ENCODE measurements around the gene ATP8A2. TPM values are rescaled to one million over a fixed set of nuclear protein-coding genes. Genes with fewer than 3 reads are reported as not detected.

ATP8A2 gene
- total and polyA plus RNA-seq, 10 of the 15 experiments (the other 5 are each of a cell fraction or from before 2014, with no cell fraction given): 0.01 to 0.04 (median 0.04) TPM; not detected in 7

- ATAC-seq (no peak), DNase-seq (ENCODE audit: low read depth, low spot score) (no peak), FAIRE-seq (no peak)
- TF ChIP-seq LARP7 (IDR thresholded peaks at IDR 0.05): no peak
- TF ChIP-seq SUZ12 (IDR thresholded peaks at IDR 0.05; ENCODE audit: unreplicated experiment): no peak
- TF ChIP-seq MYB (IDR thresholded peaks at IDR 0.05; ENCODE audit: borderline replicate concordance, low read depth, low read length): no peak
- no peak for TF ChIP-seq ZBTB4 (CRISPR knock-in tag; IDR thresholded peaks at IDR 0.05)
- TF ChIP-seq IRF4 (IDR thresholded peaks at IDR 0.05; ENCODE audit: low read depth, low read length): no peak
- TF ChIP-seq STAT3 (IDR thresholded peaks at IDR 0.05; ENCODE audit: low read depth, low read length): no peak
- no peak for TF ChIP-seq CBX3 (IDR thresholded peaks at IDR 0.05; ENCODE audit: borderline replicate concordance, low read depth)
- TF ChIP-seq SREBF1 (IDR thresholded peaks at IDR 0.05; ENCODE audit: low read length): no peak
- no peak for TF ChIP-seq POU2F2 (IDR thresholded peaks at IDR 0.05; ENCODE audit: borderline replicate concordance, low read depth, low read length)
- no peak for TF ChIP-seq TBL1XR1 (IDR thresholded peaks at IDR 0.05; ENCODE audit: low read depth, low read length)
- TF ChIP-seq RB1 (IDR thresholded peaks at IDR 0.05; ENCODE audit: borderline replicate concordance): no peak
- no peak for TF ChIP-seq SMAD1 (IDR thresholded peaks at IDR 0.05; ENCODE audit: low read depth, partially characterized antibody)
- no peak for TF ChIP-seq MXI1 (IDR thresholded peaks at IDR 0.05; ENCODE audit: low read depth, low read length)
- no peak for TF ChIP-seq SIN3A (IDR thresholded peaks at IDR 0.05; ENCODE audit: low read depth, low read length)
- TF ChIP-seq ZNF24 (IDR thresholded peaks at IDR 0.05): no peak
- H3K27me3 ChIP-seq (replicated peaks in 1 of 2; ENCODE audit: control insufficient read depth in 2 of 2, insufficient read depth in 2 of 2, low read length in 1 of 2): no peaks in the 10 kb centered on the region
- ChIA-PET CTCF (no interaction called here), RAD21 (ENCODE audit: unreplicated experiment) (no interaction called here), POLR2A (no interaction called here), SMC1A (ENCODE audit: uncharacterized antibody, unreplicated experiment) (no interaction called here)
- WGBS (ENCODE audit: insufficient coverage, insufficient replicate concordance, low lambda C conversion rate, missing lambda C conversion rate): 13% methylated on average over 5 of the region's 5 CpGs
- H3K27ac ChIP-seq (ENCODE audit: control insufficient read depth, insufficient read depth): no peak overlapping the region
- H3K36me3 ChIP-seq (ENCODE audit: control insufficient read depth in 2 of 2, insufficient read depth in 2 of 2, low read length in 1 of 2): no peaks in the 10 kb centered on the region
- H3K4me2 ChIP-seq (ENCODE audit: control insufficient read depth, insufficient read depth): no peak overlapping the region
- in situ Hi-C loops (cut with MboI): no loop called here
- H3K9me3 ChIP-seq (replicated peaks; ENCODE audit: control insufficient read depth, insufficient read depth, low read length): no peaks in the 10 kb centered on the region
- H3K79me2 ChIP-seq (ENCODE audit: control insufficient read depth, insufficient read depth, low read length): no peaks in the 10 kb centered on the region
- no TSS peak for BruUV-seq (replicated peaks)
- no peak overlapping the region for H2AFZ ChIP-seq (ENCODE audit: control insufficient read depth, low read depth, low read length)
- H3K9ac ChIP-seq (ENCODE audit: control insufficient read depth, insufficient read depth, low read length): no peak overlapping the region
- no peaks in the 10 kb centered on the region for H4K20me1 ChIP-seq (ENCODE audit: control insufficient read depth, insufficient read depth)
- H3K4me1 ChIP-seq (ENCODE audit: control insufficient read depth, insufficient read depth, low read length): no peaks in the 10 kb centered on the region
- H3K4me3 ChIP-seq: no peak overlapping the region
- intact Hi-C loops (cut with micrococcal nuclease; ENCODE audit: unreplicated experiment): no loop called here
These were observed 261.3 kb downstream of the ATP8A2 start for GRCh38 chr13:25633093-25633492.

Data from GM12878 (cell line).